Peyer's patch (tissue), 4 donors: ENCODE measurements around the gene EVI2B.

ENCODE experiments used
- POLR2A ChIP-seq, 2 donors: fragments of 450-650 bp; IDR thresholded peaks; one replicate each; pipeline ENCODE4 v1.5.1; 2017; ENCODE audit warnings: antibody characterized with exemption in 2 of 2, mild to moderate bottlenecking in 2 of 2, moderate library complexity in 2 of 2
- TF ChIP-seq, protein P1 (sequence below), 6 experiments: fragments of 450-650 bp in 4 of 6; fragments of 200-600 bp in 2 of 6; sonication (generic) in 1 of 6; IDR thresholded peaks; one replicate each; pipeline ENCODE4 v1.5.1; 2017 to 2019; ENCODE audit warnings: antibody characterized with exemption in 6 of 6, mild to moderate bottlenecking in 3 of 6, moderate library complexity in 1 of 6

DNA sequence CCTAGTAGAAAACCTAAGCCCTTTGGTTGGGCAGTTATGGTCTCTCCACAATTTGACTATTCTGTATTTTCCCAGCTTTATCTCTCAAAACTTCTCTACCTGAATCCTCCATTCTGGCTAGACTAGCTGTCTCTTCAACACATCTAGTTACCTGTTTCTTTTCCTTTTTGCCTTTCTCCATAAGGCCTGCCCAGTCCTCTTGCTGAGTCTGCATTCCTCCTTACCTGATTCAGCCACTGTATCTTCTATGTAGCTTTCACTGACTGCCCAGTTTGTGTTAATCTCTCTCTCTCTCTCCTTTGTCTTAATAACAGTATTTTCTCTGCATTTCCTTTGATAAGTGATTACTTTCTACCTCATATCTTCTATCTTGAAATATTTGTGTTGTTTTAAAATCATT, 9.7 kb upstream of the EVI2B start:
- TF ChIP-seq, protein P1, sequence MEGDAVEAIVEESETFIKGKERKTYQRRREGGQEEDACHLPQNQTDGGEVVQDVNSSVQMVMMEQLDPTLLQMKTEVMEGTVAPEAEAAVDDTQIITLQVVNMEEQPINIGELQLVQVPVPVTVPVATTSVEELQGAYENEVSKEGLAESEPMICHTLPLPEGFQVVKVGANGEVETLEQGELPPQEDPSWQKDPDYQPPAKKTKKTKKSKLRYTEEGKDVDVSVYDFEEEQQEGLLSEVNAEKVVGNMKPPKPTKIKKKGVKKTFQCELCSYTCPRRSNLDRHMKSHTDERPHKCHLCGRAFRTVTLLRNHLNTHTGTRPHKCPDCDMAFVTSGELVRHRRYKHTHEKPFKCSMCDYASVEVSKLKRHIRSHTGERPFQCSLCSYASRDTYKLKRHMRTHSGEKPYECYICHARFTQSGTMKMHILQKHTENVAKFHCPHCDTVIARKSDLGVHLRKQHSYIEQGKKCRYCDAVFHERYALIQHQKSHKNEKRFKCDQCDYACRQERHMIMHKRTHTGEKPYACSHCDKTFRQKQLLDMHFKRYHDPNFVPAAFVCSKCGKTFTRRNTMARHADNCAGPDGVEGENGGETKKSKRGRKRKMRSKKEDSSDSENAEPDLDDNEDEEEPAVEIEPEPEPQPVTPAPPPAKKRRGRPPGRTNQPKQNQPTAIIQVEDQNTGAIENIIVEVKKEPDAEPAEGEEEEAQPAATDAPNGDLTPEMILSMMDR (IDR thresholded peaks at IDR 0.05), result no peak
- TF ChIP-seq POLR2A (IDR thresholded peaks at IDR 0.05), result no peak
